C1 segment of cervical spinal cord (tissue), 14 donors: ENCODE measurements around the gene WDR35.

Source experiments
- DNase-seq, 14 donors: peaks; one replicate each; lab custom pipeline; 2025; lab: John Stamatoyannopoulos, UW

Gene WDR35

DNA sequence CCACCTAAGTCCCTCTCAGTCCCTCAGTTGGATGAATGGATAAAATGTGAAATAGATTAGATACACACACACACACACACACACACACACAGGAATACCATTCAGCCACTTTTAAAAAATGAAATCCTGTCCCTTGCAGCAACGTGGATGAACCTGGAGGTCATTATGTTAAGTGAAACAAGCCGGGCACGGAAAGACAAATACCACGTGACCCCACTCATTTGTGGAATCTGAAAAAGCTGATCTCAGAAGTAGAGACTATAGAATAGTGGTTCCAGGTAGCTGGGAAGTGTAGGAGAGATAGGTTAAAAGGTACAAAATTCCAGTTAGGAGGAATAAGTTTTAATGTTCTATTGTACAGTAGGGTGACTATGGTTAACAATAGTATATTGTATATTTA lies 119.1 kb downstream of the WDR35 start:
- no peak for DNase-seq

DNA sequence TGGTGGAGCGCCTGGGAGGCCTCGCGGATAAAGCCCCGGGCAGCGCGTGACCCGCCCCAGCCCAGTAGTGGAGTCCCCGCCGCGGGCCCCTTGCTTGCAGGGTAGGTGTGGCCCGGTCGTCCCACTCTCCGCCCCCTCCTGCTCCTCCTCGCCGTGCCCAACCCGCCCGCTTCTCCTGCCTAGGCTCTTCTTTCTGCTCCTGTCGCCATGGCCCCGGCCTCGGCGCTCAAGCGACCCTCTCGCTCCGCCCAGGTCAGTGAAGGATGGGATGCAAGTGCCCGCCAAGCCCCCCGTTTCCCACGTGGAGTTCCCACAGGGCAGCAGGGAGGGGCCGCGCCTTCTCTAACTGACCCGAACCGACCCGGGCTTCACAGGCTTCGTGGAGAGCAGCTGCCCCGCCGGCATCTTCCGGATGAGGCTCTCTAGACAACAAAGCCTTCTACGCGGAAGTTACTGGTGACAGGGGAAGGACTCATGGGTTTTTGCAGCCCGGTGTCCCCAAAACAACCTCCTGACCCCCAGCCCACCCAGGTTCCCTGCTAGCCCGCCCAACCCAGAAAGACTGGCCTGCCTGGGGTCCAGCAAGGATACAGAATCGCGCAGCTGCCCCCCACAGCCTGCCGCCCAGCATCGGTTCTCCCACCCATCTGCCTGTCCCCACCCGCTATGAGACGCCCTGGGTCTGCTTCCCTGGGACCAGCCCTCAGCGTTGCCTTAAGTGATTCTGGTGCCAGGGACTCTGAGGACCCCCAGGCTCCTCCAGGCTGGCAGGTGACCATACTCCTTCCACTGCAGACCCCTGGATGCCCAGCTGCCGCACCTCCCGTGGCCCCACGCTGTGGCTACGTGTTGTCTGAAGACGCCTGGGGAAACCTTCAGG lies 121.0 kb downstream of the WDR35 start:
- DNase-seq = peak in 2 of 14 donors; percentile 11 to 22

DNA sequence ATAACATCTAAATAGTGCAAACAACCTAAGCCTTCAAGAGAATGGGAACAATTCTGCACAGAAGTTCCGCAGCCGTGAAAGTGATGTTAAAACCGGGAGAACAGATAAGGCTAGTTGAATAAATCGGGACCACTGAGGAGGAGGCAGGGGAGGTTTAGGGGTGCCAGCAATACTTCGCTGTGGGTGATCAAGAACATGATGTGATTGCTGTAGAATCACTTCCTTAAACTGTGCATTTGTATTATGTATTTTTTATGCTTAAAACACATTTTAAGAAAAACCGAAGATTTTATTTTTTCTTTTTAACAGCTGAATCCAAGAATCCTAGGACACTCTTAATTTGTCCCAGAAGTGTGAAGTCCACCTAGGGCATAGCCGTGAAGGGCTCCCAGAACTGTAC lies 121.7 kb downstream of the WDR35 start:
- no peak for DNase-seq

DNA sequence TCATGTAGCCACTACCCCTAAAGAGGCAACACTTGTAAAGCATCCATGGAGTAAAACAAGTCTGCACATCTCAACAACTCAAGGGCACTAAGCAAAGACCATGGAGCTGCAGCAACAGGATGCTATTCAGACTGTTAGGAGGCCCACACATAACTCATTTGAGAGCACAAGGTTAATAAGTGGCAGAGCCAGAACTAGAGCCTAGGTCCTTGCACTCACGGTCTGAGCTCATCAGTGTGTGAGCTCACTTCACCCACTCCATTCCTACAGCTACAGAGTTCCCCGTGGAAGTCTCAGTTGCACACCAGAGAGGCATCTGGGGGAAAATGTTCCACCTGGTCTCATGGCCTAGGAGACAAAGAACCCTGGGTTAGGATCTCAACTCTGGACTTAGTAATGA lies 123.1 kb downstream of the WDR35 start:
- DNase-seq = no peak

DNA sequence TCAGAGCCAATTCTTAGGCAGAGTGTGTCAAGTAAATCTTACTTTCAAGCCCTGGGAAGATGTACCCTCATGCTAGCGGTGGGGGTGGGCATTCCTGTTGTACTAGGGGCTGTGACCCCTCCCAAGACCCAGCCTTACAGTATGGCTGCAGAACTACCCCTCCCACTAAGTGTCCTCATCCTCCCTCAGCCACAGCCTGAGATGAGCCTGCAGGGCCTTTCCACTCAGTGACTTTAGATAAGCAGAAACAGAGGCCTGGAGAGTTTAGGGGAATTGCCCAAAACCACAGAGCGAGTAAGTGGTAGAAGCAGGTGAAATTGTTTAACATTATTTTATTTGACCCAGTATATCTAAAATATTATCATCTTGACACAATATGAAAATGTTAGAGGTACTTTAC lies 124.8 kb downstream of the WDR35 start:
- no peak for DNase-seq

DNA sequence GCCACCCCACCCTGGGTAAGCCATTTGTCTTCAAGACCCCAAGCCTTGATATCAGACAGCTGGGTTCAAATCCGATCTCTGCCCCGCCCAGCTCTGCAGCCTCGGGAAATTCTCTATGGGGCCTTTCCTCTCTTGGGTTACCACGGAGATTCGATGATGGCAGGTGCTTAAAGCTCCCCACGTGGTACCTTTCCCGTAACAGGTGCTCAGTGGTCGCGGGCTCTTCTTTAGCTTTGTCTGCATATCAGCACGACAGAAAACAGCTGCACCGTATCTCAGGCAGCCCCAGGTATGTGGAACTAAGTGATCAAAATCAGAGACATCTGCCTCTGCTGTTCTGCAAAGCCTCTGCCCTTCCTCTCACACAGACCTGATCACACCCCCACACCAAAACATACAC lies 125.5 kb downstream of the WDR35 start:
- DNase-seq = no peak

DNA sequence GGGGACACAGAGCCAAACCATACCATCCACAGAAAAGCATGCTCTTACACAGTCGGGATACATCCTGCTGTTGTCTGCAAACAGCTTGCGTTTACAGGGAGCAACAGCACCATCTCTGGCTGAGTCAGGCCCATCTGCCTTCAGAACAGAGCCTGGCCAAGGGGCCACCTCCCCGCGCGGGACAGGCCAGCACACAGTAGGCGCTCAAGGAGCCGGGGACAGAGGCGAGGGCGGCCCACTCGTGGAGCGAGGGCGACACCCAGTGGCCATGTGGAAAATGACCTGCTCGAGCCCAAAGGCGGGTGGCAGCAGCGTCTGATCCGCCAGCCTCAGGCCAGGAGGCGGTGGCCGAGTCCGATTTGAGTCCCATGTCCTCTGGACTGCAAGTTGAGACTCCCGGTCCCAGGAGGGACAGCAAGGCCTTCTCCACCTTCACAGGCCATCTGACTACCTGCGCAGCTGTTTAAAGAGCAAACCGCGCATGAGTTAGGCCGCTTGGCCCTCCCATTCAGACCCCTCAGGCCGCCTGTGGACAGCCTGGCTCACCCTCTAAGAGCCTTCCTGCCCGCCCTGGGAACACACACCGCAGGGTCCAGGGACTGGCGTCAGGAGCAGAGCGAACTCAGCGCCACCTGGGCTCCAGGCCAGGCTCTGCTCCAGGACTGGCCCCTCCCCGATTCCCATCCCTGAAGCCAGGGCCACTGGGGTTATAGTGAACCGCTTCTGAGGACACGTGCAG lies 126.4 kb downstream of the WDR35 start:
- DNase-seq = peak in 13 of 14 donors; percentile 9 to 72 (median 37)

DNA sequence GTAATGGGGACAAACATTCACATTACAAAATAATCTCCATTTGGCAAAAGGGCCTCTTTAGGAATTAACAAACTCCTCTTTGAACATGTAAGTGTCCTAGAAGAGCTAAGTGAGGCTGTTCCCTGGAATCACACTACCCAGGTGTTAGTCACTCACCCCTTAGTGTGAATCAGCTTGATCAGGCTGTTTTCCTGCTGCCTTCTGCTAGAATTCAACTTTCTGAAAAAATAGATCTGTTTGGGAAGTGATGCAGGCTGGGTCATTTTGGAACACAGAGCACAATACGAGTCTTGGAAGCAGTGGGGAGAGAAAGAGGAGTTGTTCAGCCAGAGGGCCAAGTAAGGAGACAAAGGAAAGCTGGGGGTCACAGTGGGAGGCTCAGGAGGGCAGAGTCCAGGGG lies 128.1 kb downstream of the WDR35 start:
- DNase-seq = peak in 1 of 14 donors; percentile 57
